ENCODE measurements around the gene PUS10. TPM values are rescaled to one million over a fixed set of nuclear protein-coding genes. Genes with fewer than 3 reads are reported as not detected.

Gene PUS10, protein sequence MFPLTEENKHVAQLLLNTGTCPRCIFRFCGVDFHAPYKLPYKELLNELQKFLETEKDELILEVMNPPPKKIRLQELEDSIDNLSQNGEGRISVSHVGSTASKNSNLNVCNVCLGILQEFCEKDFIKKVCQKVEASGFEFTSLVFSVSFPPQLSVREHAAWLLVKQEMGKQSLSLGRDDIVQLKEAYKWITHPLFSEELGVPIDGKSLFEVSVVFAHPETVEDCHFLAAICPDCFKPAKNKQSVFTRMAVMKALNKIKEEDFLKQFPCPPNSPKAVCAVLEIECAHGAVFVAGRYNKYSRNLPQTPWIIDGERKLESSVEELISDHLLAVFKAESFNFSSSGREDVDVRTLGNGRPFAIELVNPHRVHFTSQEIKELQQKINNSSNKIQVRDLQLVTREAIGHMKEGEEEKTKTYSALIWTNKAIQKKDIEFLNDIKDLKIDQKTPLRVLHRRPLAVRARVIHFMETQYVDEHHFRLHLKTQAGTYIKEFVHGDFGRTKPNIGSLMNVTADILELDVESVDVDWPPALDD
- total RNA-seq = 10.2 and 10.5 TPM in 2 replicates

DNA sequence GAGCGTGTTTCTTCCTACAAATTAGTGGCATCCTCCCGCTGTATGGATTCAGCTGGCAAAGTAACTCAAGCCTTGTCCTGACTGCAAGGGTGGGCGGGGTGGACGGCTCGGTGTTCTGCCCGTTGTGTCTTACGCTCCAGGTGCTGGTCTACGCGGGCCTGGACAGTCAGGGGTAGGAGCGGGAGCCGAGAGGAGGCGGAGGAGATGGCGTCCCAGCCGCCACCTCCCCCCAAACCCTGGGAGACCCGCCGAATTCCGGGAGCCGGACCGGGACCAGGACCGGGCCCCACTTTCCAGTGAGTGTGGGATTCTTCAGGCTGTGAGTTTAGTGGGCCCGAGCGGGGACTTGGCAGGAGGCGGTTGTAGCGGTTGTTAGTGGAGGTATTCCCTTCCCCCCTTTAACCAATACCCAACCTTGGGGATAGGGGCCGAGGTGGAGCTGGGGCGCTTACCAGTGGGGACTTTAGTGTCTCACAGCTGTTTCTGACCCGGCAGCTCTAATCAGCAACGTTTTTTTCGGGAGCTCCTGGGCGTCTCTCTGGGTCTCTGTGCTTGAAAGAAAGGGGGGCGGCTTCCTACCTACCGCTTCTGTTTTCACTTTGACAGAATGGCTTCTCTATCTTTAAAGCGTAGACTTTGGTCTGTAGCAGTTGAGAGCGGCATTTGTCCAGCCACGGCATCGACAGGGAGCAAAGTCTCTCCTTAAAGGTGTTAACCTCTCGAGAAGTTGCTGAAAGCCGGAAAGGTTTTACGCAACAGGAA, at the start of gene PUS10, which contains the start of gene PEX13:
TSS of gene PUS10 (minus strand) at position 700 of the 762 bp plus-strand sequence. CDS start 6,365 bp downstream, outside the sequence.
TSS of gene PEX13 (plus strand) at position 165 of the 762 bp plus-strand sequence. CDS start at position 205, 40 bp downstream.

DNA sequence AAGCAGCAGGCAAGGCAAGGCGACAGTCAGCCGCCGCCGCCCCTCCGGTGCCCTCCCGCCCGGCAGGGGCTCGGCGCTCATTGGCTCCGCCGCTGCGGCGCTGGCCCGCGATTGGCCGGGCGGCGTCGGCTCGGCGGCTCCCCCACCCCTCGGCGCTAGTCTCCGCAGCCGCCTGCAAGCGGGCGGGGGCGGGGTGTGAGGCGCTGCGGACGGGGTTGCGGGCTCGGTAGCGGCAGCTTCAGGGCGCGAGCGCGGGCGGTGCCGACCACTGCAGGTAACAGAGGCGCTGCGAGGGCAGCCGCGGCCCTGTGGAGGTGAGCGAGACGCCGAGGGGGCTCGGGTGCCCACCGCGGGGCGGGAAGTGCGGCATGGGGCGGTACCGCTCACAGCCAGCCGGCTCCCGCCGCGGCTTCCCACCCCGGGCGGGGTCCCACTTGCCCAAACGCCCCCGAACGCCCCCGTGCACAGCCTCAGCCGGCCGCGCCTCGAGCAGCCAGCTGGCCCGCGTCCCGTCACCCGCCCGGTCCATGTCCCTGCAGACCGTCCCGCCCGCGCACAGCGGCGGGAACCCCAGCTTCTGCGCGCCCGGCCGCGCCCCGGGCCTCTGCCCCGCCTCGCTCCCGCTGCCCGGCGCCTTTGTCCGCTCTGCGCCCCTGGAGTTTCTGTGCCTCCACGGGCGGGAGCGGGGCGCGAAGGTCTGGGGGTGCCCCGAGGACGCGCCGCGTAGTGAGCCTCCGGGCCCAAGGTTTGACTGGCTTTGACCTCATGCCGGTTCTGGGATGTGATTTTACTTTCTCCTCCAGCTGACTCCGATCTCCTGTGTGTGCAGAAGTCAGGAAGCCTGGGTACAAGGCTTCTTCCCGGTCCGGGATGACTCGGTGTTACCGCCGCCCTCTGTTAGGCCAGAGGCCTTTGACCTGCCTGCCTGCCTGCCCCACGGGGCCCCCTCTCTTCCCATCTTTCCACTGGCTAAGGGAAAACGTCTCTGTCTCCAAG, 48.0 kb upstream of the PUS10 start, which contains the start of gene SANBR:
TSS of gene SANBR (plus strand) at position 158 of the 996 bp plus-strand sequence. CDS start 4,480 bp downstream, outside the sequence.

Small RNA genes within 50 kb of the gene (small RNA-seq; reads per million reads assigned to genes)
- not detected for gene RNA5SP95
- gene RNU4-51P = not detected

Other genes starting within 250 kb of the PUS10 start
- 7.4 and 10.7 TPM in 2 replicates for gene REL, start 136.7 kb downstream of the PUS10 start, total RNA-seq
- gene PEX13, start 535 bp downstream of the PUS10 start, total RNA-seq = 36.2 and 39.1 TPM in 2 replicates
- gene SANBR, start 47.6 kb upstream of the PUS10 start, total RNA-seq = 17.9 and 20.0 TPM in 2 replicates
- gene C2orf74, start 143.9 kb upstream of the PUS10 start, total RNA-seq = 10.9 and 11.0 TPM in 2 replicates

Measured in articular chondrocyte of knee joint (primary cell).